ENCODE measurements around the gene RPSA. TPM values are rescaled to one million over a fixed set of nuclear protein-coding genes. Genes with fewer than 3 reads are reported as not detected.

Gene RPSA
- total RNA-seq, 1 donor from 2014 or later = 2,720 TPM

DNA sequence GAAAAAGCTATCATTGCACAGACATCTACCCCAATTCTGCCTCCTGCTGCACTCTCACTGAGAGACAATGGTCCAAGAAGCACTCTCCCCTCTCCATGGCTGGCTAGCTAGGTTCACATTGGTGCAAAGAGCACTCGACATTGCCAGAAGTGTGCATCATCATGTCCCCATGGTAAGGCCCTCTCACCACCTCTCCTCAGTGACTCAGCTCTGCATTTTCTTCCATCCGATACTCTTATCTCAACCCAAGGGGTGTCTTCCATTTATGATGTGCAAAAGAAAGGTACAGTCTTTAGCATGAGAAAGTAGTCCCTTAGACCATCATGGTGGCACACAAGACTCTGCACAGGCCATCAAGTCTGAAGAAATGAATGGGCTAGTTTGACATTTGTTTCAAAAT is 14.0 kb downstream of the RPSA start:
- DNase-seq (ENCODE audit: low read depth) = no peak
- no peak for TF ChIP-seq CTCF (conservative IDR thresholded peaks at IDR 0.05; ENCODE audit: low read depth, low read length)
- H3K4me3 ChIP-seq (ENCODE audit: low read depth, low read length) = no peak overlapping the region

DNA sequence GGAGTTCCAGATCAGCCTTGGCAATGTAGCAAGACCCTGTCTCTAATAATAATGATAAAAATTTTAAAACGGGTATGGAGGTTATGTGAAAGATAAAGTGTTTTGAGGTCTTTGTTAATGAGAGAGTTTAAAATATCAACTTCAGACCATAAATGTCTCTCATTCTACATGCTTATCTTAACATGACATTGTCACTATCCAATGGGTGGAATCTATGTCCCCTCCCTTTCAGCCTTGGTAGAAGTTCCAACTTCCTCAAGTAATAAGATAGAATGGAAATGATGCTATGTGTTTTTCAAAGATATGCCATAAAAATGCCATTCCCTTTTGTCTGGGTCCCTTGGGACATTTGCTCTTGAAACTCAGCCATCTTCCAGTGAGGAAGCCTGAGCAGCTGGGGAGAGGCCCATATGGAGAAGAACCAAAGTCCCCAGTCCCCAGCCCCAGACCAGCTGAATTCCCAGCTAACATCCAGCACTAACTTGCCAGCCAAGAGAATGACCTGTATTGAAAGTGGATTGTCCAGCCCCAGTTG is 17.0 kb downstream of the RPSA start:
- no peak overlapping the region for H3K4me3 ChIP-seq (ENCODE audit: low read depth, low read length)
- DNase-seq (ENCODE audit: low read depth) = no peak
- no peak for TF ChIP-seq CTCF (conservative IDR thresholded peaks at IDR 0.05; ENCODE audit: low read depth, low read length)

- no peak overlapping the region for H3K4me3 ChIP-seq (ENCODE audit: low read depth, low read length)
- no peak for TF ChIP-seq CTCF (conservative IDR thresholded peaks at IDR 0.05; ENCODE audit: low read depth, low read length)
- DNase-seq (ENCODE audit: low read depth) = no peak
Measured at GRCh38 chr3:39426312-39426711, 19.8 kb downstream of the RPSA start.

- no peak overlapping the region for H3K4me3 ChIP-seq (ENCODE audit: low read depth, low read length)
- no peak for TF ChIP-seq CTCF (conservative IDR thresholded peaks at IDR 0.05; ENCODE audit: low read depth, low read length)
- no peak for DNase-seq (ENCODE audit: low read depth)
Measured at GRCh38 chr3:39427506-39427905, 21.0 kb downstream of the RPSA start.

DNA sequence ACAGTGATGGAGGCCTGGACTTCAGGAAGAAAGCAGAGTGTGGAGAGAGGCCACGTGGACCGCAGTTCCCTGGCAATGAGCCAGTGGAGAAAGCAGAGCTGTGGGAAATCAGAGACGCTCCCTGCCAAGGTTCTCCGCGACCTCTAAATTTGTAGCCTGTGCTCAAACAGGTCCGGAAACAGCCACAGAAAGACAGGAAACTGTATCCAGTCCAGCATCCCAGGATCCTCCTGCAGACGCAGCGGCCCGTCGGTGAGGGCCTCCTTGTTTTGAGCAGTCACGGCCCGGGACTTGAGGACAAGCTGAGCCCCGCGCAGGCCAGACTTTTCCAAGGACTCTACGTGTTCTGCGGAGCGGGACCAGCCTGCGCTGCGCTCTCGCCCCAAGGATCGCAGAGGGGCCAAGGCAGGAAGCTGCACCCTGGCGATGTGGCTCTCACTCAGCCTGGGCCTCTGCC is 22.3 kb downstream of the RPSA start:
- DNase-seq (ENCODE audit: low read depth) = no peak
- TF ChIP-seq CTCF (conservative IDR thresholded peaks at IDR 0.05; ENCODE audit: low read depth, low read length) = no peak
- H3K4me3 ChIP-seq (ENCODE audit: low read depth, low read length) = no peak overlapping the region

DNA sequence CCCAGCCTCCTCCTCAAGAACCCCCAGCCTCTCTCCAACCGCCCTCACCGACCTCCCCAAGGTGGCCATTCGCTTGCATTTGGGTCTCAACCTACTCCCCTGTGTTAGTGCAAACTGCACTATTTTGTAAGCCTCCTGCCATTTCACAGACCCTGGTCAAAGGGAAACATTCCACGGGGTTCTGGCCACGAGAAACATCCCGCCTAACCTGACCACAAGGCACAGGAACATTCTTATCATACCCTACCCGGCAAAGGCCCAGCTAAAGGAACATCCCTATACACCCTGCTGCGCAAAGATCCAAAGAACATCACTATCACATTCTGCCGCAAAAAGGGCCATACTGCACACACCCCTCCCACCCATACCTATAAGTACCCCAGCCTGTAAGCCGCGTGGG is 22.9 kb downstream of the RPSA start:
- no peak for DNase-seq (ENCODE audit: low read depth)
- TF ChIP-seq CTCF (conservative IDR thresholded peaks at IDR 0.05; ENCODE audit: low read depth, low read length) = no peak
- H3K4me3 ChIP-seq (ENCODE audit: low read depth, low read length) = no peak overlapping the region

DNA sequence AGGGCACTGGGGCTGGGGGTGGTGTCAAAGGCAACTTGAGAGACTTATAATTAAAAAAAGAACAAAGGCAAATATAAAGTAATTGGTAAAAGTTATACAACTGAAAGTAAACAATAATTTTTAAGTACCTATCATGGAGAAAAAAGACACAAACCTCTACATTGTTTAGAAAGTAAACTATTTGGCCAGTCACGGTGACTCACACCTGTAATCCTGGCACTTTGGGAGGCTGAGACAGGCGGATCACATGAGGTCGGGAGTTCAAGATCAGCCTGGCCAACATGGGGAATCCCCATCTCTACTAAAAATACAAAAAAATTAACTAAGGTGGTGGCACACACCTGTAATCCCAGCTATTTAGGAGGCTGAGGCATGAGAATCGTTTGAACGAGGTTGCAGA is 25.8 kb downstream of the RPSA start:
- no peak for DNase-seq (ENCODE audit: low read depth)
- H3K4me3 ChIP-seq (ENCODE audit: low read depth, low read length) = no peak overlapping the region
- TF ChIP-seq CTCF (conservative IDR thresholded peaks at IDR 0.05; ENCODE audit: low read depth, low read length) = no peak

Data from epithelial cell of proximal tubule (primary cell).